ENCODE results near the gene SCFD2.

SCFD2 gene

DNA sequence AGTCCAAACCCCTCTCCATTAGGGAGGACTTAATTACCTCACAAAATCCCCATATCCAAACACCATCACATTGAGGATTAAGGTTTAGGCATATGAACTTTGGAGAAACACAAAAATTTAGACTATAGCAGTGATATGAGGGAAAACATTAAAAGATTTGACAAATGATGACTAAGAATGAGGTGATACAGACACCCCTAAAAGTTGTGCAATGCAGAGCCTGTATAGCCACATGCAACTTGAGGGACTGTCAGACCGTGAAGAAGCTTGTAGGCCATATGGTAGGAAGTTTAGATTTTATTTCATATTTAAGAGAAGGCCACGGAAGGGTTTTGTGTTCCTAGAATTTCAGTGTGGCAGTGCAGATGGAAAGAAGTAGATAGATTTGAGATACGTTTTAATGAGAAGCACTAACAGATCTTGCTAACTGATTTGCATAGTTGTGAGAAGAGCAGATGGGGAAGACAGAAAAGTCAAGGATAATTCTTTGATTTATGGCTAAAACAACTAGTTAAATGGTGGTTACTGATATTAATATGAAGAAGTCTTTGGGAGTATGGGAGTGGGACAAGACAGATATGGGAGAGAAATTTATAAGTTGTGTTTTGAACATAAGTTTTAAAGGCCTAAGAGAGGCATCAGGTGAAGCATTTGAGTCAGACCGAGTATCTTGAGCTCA, 6.1 kb upstream of the SCFD2 start:
- TF ChIP-seq, protein P1, sequence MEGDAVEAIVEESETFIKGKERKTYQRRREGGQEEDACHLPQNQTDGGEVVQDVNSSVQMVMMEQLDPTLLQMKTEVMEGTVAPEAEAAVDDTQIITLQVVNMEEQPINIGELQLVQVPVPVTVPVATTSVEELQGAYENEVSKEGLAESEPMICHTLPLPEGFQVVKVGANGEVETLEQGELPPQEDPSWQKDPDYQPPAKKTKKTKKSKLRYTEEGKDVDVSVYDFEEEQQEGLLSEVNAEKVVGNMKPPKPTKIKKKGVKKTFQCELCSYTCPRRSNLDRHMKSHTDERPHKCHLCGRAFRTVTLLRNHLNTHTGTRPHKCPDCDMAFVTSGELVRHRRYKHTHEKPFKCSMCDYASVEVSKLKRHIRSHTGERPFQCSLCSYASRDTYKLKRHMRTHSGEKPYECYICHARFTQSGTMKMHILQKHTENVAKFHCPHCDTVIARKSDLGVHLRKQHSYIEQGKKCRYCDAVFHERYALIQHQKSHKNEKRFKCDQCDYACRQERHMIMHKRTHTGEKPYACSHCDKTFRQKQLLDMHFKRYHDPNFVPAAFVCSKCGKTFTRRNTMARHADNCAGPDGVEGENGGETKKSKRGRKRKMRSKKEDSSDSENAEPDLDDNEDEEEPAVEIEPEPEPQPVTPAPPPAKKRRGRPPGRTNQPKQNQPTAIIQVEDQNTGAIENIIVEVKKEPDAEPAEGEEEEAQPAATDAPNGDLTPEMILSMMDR (conservative IDR thresholded peaks at IDR 0.05; ENCODE audit: low read depth, low read length) = no peak
- no peak overlapping the region for H3K4me3 ChIP-seq (ENCODE audit: low read length)
- DNase-seq (ENCODE audit: low read depth) = no peak

DNA sequence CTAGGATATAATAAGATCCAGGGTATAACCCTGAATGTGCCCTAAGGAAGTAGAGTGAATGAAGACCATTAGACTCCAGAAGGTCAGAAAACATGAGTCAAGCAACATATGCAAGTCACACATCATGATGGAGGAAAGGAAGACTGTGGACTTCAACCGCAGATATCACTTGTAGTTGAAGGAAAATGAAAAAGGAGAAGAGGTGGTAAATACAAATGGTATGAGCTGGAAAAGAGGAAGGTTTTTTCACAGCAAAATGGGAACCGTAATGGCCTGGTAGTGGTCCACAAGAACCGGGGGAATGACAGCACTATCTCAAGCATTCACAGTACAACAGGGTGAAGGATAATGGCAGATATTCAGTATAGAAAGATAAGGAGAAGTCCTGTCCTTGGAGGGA, 5.2 kb upstream of the SCFD2 start:
- TF ChIP-seq, protein P1 (conservative IDR thresholded peaks at IDR 0.05; ENCODE audit: low read depth, low read length) = no peak
- H3K4me3 ChIP-seq (ENCODE audit: low read length) = no peak overlapping the region
- no peak for DNase-seq (ENCODE audit: low read depth)

DNA sequence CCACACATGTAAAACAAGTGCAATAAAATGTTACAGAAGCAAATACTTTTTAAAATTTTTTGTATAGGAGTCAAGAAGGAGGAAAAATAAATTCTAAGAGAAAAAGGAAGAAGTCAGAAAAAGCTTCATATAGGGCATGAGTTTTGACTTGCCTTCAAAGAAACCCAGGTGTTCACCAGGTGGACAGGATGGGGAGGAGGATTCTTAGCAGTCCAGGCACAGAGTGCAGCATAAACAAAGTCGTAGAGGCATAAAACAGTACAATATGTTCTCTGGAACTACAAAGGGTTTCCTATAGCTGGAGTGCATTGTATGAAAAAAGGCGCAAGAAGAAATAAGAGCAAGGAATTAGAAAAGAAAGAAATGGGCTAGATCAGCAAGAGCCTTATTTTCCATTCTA, 1.9 kb upstream of the SCFD2 start:
- H3K4me3 ChIP-seq (ENCODE audit: low read length) = no peak overlapping the region
- DNase-seq (ENCODE audit: low read depth) = no peak
- TF ChIP-seq, protein P1 (conservative IDR thresholded peaks at IDR 0.05; ENCODE audit: low read depth, low read length) = no peak

DNA sequence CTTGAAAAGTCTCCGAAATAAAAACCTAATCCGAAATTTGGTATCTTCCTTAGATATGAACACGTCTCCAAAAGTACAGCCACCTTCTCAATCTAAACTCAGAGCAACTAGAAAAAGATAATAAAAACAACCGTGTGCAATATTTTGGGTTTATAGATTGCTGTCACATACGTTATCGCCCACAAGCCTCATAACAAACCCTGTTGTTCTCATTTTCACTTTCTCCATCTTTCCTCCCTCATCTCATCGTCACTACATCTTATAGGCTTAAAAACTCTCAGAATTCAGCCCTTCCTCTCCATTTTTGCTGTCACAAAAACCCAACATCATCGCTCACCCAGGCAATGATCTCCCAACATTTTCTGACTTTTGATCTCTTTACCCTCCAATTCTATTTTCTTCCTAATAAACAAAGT, 448 bp upstream of the SCFD2 start:
- TF ChIP-seq, protein P1 (conservative IDR thresholded peaks at IDR 0.05; ENCODE audit: low read depth, low read length) = no peak
- H3K4me3 ChIP-seq (ENCODE audit: low read length) = peak overlapping the region; percentile 84
- DNase-seq (ENCODE audit: low read depth) = no peak

DNA sequence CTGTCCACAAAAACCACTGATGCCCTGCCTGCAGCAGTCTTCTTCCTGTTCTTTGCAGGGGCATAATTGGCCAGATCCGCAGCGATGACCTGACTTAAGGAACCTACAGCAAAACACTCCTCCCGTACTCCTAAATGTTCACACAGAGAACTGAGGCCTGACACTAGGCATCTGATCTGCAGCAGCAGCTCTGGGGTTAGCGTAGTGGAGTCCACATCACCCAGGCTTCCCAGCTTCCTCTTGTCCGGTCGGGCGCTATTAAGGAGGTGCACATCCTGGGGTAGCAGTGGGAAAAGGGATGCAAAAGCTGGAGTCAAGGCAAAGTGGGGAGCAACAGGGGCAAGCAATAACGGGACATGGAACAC, 758 bp downstream of the SCFD2 start:
- no peak for DNase-seq (ENCODE audit: low read depth)
- TF ChIP-seq, protein P1 (conservative IDR thresholded peaks at IDR 0.05; ENCODE audit: low read depth, low read length) = no peak
- peak overlapping the region; percentile 84 for H3K4me3 ChIP-seq (ENCODE audit: low read length)

DNA sequence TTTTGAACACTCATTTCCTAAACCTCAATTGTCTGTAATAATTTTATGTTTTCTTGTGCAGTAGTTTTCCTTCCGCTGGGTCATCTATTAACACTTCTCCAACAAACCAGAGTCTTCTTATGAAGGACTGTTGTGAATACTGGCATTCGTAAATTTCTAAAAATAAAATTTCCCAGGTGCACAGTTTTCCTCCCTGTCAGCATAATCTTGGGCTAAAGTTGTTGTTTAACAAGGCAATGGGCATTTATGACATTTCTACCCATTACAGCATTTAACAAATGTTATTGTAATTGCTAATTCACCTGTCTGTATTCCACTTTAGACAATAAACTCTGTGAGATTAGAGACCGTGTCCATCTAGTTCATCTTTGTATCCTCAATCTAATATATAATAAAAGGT, 1.2 kb downstream of the SCFD2 start:
- peak overlapping the region; percentile 84 for H3K4me3 ChIP-seq (ENCODE audit: low read length)
- DNase-seq (ENCODE audit: low read depth) = no peak
- TF ChIP-seq, protein P1 (conservative IDR thresholded peaks at IDR 0.05; ENCODE audit: low read depth, low read length) = no peak

DNA sequence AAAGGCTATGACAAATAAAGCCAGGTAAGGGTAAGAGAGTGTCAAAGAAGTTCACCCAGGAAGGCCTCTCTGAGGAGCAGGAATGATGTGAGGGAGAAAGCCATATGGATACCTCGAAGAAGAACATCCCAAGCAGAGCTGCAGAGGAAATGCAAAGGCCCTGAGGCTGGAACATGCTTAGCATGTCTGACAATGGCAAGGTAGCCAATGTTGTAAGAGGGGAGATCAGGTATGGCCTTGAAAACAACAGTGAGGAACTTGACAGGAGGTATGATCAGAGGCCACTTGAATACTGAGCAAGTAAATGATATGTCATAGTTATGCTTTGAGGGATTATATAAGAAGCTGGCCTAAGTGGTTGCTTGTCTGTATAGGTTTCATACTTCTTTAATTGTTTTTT, 3.8 kb downstream of the SCFD2 start:
- no peak overlapping the region for H3K4me3 ChIP-seq (ENCODE audit: low read length)
- no peak for DNase-seq (ENCODE audit: low read depth)
- TF ChIP-seq, protein P1 (conservative IDR thresholded peaks at IDR 0.05; ENCODE audit: low read depth, low read length) = no peak

All from retinal pigment epithelial cell (primary cell).